Activated T-cell treated with anti-CD3 and anti-CD28 coated beads for 1 hour (primary cell): ENCODE measurements around the gene NEAT1.

ENCODE experiments used
- DNase-seq: peaks from one replicate; pipeline ENCODE4 v3.0.0-alpha.2; 2020; ENCODE audit warnings: low read depth

Gene NEAT1

GRCh38 chr11:65389294-65389980, 33.2 kb upstream of the NEAT1 start:
- no peak for DNase-seq

- DNase-seq: no peak
These were observed 32.3 kb upstream of the NEAT1 start for GRCh38 chr11:65390099-65390941.

- no peak for DNase-seq
These were observed 31.6 kb upstream of the NEAT1 start for GRCh38 chr11:65390996-65391395.

GRCh38 chr11:65392186-65392829, 30.3 kb upstream of the NEAT1 start:
- DNase-seq: no peak

- DNase-seq: no peak
These were observed 29.7 kb upstream of the NEAT1 start for GRCh38 chr11:65392899-65393298.

- DNase-seq: no peak
These were observed 29.0 kb upstream of the NEAT1 start for GRCh38 chr11:65393513-65394079.

GRCh38 chr11:65394125-65394536, 28.5 kb upstream of the NEAT1 start:
- no peak for DNase-seq

- no peak for DNase-seq
These were observed 26.6 kb upstream of the NEAT1 start for GRCh38 chr11:65395961-65396530.

GRCh38 chr11:65396769-65397745, 25.5 kb upstream of the NEAT1 start:
- DNase-seq: no peak

- DNase-seq: no peak
These were observed 24.2 kb upstream of the NEAT1 start for GRCh38 chr11:65398362-65398910.

GRCh38 chr11:65399249-65399648, 23.3 kb upstream of the NEAT1 start:
- DNase-seq: no peak

GRCh38 chr11:65399845-65400244, 22.8 kb upstream of the NEAT1 start:
- DNase-seq: no peak

GRCh38 chr11:65400307-65401072, 22.1 kb upstream of the NEAT1 start:
- no peak for DNase-seq

GRCh38 chr11:65401073-65401802, 21.4 kb upstream of the NEAT1 start:
- DNase-seq: no peak

- DNase-seq: no peak
These were observed 20.8 kb upstream of the NEAT1 start for GRCh38 chr11:65401803-65402248.

- DNase-seq: no peak
These were observed 19.8 kb upstream of the NEAT1 start for GRCh38 chr11:65402790-65403189.

GRCh38 chr11:65403607-65404121, 18.9 kb upstream of the NEAT1 start:
- no peak for DNase-seq

GRCh38 chr11:65404210-65404609, 18.4 kb upstream of the NEAT1 start:
- DNase-seq: no peak
